Loucy (cell line): ENCODE results near the gene DISC1.

Source experiments
- H2AFZ ChIP-seq: fragments of 200-600 bp; sonication (generic); 2 replicates; pipeline ENCODE4 v1.6.0; 2016; ENCODE audit warnings: antibody characterized with exemption, mild to moderate bottlenecking, low read length, moderate library complexity
- H3F3A ChIP-seq: fragments of 200-600 bp; 2 replicates; pipeline ENCODE4 v1.6.0; 2016; ENCODE audit warnings: antibody characterized with exemption, low read depth, mild to moderate bottlenecking
- H3K27me3 ChIP-seq: fragments of 200-600 bp; sonication (generic); 2 replicates; pipeline ENCODE4 v1.6.1; 2014; ENCODE audit warnings: low read length, mild to moderate bottlenecking; ENCODE audit not compliant: insufficient read depth, poor library complexity, severe bottlenecking
- H3K36me3 ChIP-seq: fragments of 200-600 bp; sonication (generic); 2 replicates; pipeline ENCODE4 v1.6.1; 2016; ENCODE audit warnings: low read length; ENCODE audit not compliant: insufficient read depth
- H3K4me1 ChIP-seq: fragments of 200-600 bp; sonication (generic); 2 replicates; pipeline ENCODE4 v1.5.1; 2014; ENCODE audit warnings: low read length, mild to moderate bottlenecking; ENCODE audit not compliant: insufficient read depth, poor library complexity, severe bottlenecking
- H3K4me2 ChIP-seq: fragments of 200-600 bp; sonication (generic); 2 replicates; pipeline ENCODE4 v1.6.0; 2014; ENCODE audit warnings: antibody characterized with exemption, low read length, low read depth, mild to moderate bottlenecking; ENCODE audit not compliant: poor library complexity, severe bottlenecking
- H3K4me3 ChIP-seq: fragments of 200-600 bp; sonication (generic); 2 replicates; pipeline ENCODE4 v1.5.1; 2014; ENCODE audit warnings: low read length, mild to moderate bottlenecking, mixed read lengths; ENCODE audit not compliant: poor library complexity, severe bottlenecking
- H3K79me2 ChIP-seq: fragments of 200-600 bp; sonication (generic); 2 replicates; pipeline ENCODE4 v1.6.1; 2014; ENCODE audit warnings: low read length; ENCODE audit not compliant: insufficient read depth
- H3K9ac ChIP-seq: fragments of 200-600 bp; sonication (generic); 2 replicates; pipeline ENCODE4 v1.6.0; 2014; ENCODE audit warnings: mild to moderate bottlenecking, low read depth, low read length, moderate library complexity; ENCODE audit not compliant: poor library complexity, severe bottlenecking
- H3K9me2 ChIP-seq: fragments of 200-600 bp; sonication (generic); replicated peaks from 2 replicates; pipeline ENCODE4 v1.6.1; 2016; ENCODE audit warnings: low read depth, low read length, mixed read lengths
- H3K9me3 ChIP-seq: fragments of 200-600 bp; sonication (generic); 2 replicates; pipeline ENCODE4 v1.6.1; 2014; ENCODE audit warnings: mild to moderate bottlenecking, antibody characterized with exemption, low read length, low read depth; ENCODE audit not compliant: insufficient read depth
- H4K20me1 ChIP-seq: fragments of 200-600 bp; sonication (generic); 2 replicates; pipeline ENCODE4 v1.6.0; 2014; ENCODE audit warnings: antibody characterized with exemption, low read length, mild to moderate bottlenecking; ENCODE audit not compliant: insufficient read depth, poor library complexity, severe bottlenecking
- CTCF ChIP-seq: fragments of 200-600 bp; sonication (generic); conservative IDR thresholded peaks from 2 replicates; pipeline ENCODE4 v1.5.1; 2014; ENCODE audit warnings: mild to moderate bottlenecking, antibody characterized with exemption, low read length
- EZH2phosphoT487 ChIP-seq: fragments of 200-600 bp; IDR thresholded peaks from 2 replicates; pipeline ENCODE4 v1.6.1; 2018; ENCODE audit warnings: antibody characterized with exemption, mild to moderate bottlenecking, moderate library complexity, borderline replicate concordance

The DISC1 gene

GRCh38 chr1:231998791-231999190 lies 372.2 kb downstream of the DISC1 start:
- Histone ChIP-seq H3K9ac (no peak overlapping the region), H4K20me1 (no peaks in the 10 kb centered on the region), H2AFZ (no peak overlapping the region), H3K27me3 (no peaks in the 10 kb centered on the region), H3K4me3 (no peak overlapping the region), H3K36me3 (no peaks in the 10 kb centered on the region), H3K9me3 (no peaks in the 10 kb centered on the region), H3F3A (no peaks in the 10 kb centered on the region), H3K9me2 (no peaks in the 10 kb centered on the region), H3K79me2 (no peaks in the 10 kb centered on the region), H3K4me1 (peaks cover 6% of the 10 kb centered on the region), H3K4me2 (no peak overlapping the region)
- TF ChIP-seq CTCF = no peak
- no peak for TF ChIP-seq EZH2phosphoT487

- Histone ChIP-seq H3K79me2 (no peaks in the 10 kb centered on the region), H4K20me1 (no peaks in the 10 kb centered on the region), H3K9me2 (no peaks in the 10 kb centered on the region), H3K9me3 (no peaks in the 10 kb centered on the region), H3K9ac (no peak overlapping the region), H2AFZ (no peak overlapping the region), H3K36me3 (peaks cover 6% of the 10 kb centered on the region; the same call in 1 of the 2 replicates), H3K4me1 (peaks cover 6% of the 10 kb centered on the region), H3K4me2 (no peak overlapping the region), H3K4me3 (no peak overlapping the region), H3K27me3 (no peaks in the 10 kb centered on the region), H3F3A (no peaks in the 10 kb centered on the region; the same call in 1 of the 2 replicates)
- TF ChIP-seq CTCF (no peak), EZH2phosphoT487 (no peak)
Measured at GRCh38 chr1:232005300-232005699, 378.7 kb downstream of the DISC1 start.

GRCh38 chr1:232009741-232010140 lies 383.2 kb downstream of the DISC1 start:
- no peaks in the 10 kb centered on the region for H3K27me3 ChIP-seq
- H3K4me1 ChIP-seq = no peaks in the 10 kb centered on the region
- H3K9me3 ChIP-seq = no peaks in the 10 kb centered on the region
- no peak overlapping the region for H2AFZ ChIP-seq
- H3K4me3 ChIP-seq = no peak overlapping the region
- no peak for TF ChIP-seq EZH2phosphoT487
- TF ChIP-seq CTCF = no peak
- H4K20me1 ChIP-seq = no peaks in the 10 kb centered on the region
- no peaks in the 10 kb centered on the region for H3K9me2 ChIP-seq
- H3K9ac ChIP-seq = no peak overlapping the region
- H3K4me2 ChIP-seq = no peak overlapping the region
- no peaks in the 10 kb centered on the region; the same call in 1 of the 2 replicates for H3F3A ChIP-seq
- H3K36me3 ChIP-seq = peaks cover 10% of the 10 kb centered on the region; the same call in 1 of the 2 replicates
- H3K79me2 ChIP-seq = no peaks in the 10 kb centered on the region
